RWPE2 (cell line): ENCODE results near the gene MAP3K7CL.
"Not testable (repeated sequence)": the region's sequence is repeated elsewhere in the genome, so short reads cannot be mapped to it uniquely, and the experiment has no call there.

ENCODE experiments used
- ATAC-seq: fragments of 200-7000 bp; cut with Tn5 transposase; 3 replicates; pipeline ENCODE4 v1.9.1; 2021; ENCODE audit warnings: low read depth
- DNase-seq: peaks from one replicate; pipeline ENCODE4 v3.0.0-alpha.2; 2020; ENCODE audit warnings: low spot score
- H3K27ac ChIP-seq: fragments of 450-650 bp; 2 replicates; pipeline ENCODE4 v1.5.1; 2017; ENCODE audit warnings: mild to moderate bottlenecking; ENCODE audit not compliant: poor library complexity, severe bottlenecking
- H3K27me3 ChIP-seq: fragments of 250-450 bp; sonication (Bioruptor Pico); 2 replicates; pipeline ENCODE4 v1.5.1; 2021; ENCODE audit warnings: mild to moderate bottlenecking, moderate library complexity; ENCODE audit not compliant: insufficient read depth, poor library complexity, severe bottlenecking
- H3K36me3 ChIP-seq: fragments of 250-450 bp; sonication (Bioruptor Pico); 2 replicates; pipeline ENCODE4 v1.5.1; 2020; ENCODE audit warnings: low read depth, mild to moderate bottlenecking, moderate library complexity
- H3K4me1 ChIP-seq: fragments of 250-450 bp; sonication (Bioruptor Pico); 2 replicates; pipeline ENCODE4 v1.5.1; 2021; ENCODE audit warnings: mild to moderate bottlenecking, moderate library complexity; ENCODE audit not compliant: insufficient read depth, poor library complexity, severe bottlenecking
- H3K4me3 ChIP-seq: fragments of 250-450 bp; sonication (Bioruptor Pico); 2 replicates; pipeline ENCODE4 v1.5.1; 2021; ENCODE audit warnings: mild to moderate bottlenecking, moderate library complexity; ENCODE audit not compliant: severe bottlenecking
- H3K9me3 ChIP-seq: fragments of 250-450 bp; sonication (Bioruptor Pico); 2 replicates; pipeline ENCODE4 v1.5.1; 2021; ENCODE audit warnings: mild to moderate bottlenecking, moderate library complexity; ENCODE audit not compliant: severe bottlenecking
- TF ChIP-seq, protein P1 (sequence below): fragments of 450-650 bp; IDR thresholded peaks from one replicate; pipeline ENCODE4 v1.5.1; 2017; ENCODE audit warnings: mild to moderate bottlenecking, moderate library complexity; ENCODE audit not compliant: poor library complexity, severe bottlenecking

The MAP3K7CL gene

DNA sequence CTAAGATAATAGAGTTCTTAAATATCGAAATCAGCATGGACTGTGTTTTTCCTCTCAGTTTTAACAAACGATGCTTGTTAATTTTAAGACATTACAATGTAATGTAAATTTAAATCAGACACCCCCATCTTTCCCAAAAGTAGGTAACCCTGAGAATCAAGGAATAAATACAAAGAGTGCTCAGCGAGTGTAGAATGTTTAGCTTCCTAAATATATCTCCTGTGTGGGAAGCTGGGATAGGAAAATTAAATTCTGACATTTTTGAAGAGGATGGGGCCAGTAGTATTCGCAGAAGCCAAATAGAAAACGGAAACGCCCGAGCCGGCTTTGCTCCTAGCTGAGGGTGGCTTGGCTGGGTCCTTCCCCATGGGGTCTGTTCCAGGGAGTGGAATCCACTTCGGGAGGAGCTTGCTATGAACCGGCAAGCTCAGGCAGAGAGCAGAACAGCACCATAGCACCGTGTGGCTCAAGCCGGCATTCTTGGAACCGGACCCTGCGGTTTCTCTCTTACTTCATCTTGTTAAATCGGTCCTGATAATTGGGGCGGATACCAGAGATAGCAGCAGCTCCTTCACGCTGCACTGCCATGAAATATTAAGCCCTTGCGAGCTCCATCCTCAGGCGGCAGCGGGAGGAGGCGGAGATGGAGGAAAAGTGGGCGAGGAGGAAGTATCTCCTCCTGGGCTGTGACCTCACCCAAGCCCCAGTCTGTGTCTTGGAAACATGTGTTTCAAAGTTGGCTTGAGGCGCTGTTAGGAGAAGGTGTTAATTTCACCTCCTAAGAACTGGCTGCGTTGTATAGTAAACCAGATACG, 24.9 kb downstream of the MAP3K7CL start:
- no peak for DNase-seq
- Histone ChIP-seq H3K27ac (peak overlapping the region; percentile 20), H3K9me3 (no peaks in the 10 kb centered on the region), H3K4me1 (peaks cover 26% of the 10 kb centered on the region), H3K36me3 (no peaks in the 10 kb centered on the region), H3K27me3 (no peaks in the 10 kb centered on the region), H3K4me3 (no peak overlapping the region)
- TF ChIP-seq, protein P1, sequence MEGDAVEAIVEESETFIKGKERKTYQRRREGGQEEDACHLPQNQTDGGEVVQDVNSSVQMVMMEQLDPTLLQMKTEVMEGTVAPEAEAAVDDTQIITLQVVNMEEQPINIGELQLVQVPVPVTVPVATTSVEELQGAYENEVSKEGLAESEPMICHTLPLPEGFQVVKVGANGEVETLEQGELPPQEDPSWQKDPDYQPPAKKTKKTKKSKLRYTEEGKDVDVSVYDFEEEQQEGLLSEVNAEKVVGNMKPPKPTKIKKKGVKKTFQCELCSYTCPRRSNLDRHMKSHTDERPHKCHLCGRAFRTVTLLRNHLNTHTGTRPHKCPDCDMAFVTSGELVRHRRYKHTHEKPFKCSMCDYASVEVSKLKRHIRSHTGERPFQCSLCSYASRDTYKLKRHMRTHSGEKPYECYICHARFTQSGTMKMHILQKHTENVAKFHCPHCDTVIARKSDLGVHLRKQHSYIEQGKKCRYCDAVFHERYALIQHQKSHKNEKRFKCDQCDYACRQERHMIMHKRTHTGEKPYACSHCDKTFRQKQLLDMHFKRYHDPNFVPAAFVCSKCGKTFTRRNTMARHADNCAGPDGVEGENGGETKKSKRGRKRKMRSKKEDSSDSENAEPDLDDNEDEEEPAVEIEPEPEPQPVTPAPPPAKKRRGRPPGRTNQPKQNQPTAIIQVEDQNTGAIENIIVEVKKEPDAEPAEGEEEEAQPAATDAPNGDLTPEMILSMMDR = no peak
- peak; percentile 86 for ATAC-seq

DNA sequence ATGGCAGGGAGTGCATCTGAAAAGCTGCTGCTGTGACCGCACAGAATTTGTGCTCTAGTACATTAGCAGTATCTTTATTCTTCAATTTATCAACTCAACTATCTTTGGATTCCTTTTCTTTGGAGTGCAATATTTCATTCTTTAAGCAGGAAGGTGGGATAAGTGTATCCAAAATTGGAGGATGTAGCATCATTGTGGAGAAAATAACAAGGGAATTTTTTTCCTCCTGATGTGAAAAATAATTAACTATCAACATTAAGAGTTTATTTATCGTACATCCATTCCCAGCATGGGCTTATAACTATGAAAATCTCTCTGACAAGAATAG, 25.5 kb downstream of the MAP3K7CL start:
- ATAC-seq (no peak), DNase-seq (no peak)
- Histone ChIP-seq H3K27me3 (no peaks in the 10 kb centered on the region), H3K9me3 (no peaks in the 10 kb centered on the region), H3K27ac (peak overlapping the region; percentile 20), H3K4me3 (no peak overlapping the region), H3K4me1 (peaks cover 26% of the 10 kb centered on the region), H3K36me3 (no peaks in the 10 kb centered on the region)
- TF ChIP-seq, protein P1 = no peak

DNA sequence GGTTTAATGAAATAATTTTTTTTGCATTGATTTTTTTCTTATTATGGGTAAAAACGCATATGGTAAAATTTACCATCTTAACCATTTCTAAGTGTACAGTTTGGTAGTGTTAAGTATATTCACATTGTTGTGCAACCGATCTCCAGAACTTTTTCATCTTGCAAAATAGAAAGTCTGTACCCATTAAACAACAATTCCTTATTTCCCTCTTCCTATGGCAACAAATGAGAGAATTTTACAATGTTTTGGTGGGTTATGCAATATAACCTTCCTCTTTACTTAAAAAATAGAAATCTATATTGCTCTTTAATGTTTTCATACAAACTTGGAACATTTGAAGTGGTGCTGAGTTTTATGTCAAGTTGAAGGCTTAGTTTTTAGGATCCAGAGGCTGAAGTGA, 26.6 kb downstream of the MAP3K7CL start:
- Histone ChIP-seq H3K4me3 (no peak overlapping the region), H3K36me3 (no peaks in the 10 kb centered on the region), H3K4me1 (peaks cover 26% of the 10 kb centered on the region), H3K27me3 (no peaks in the 10 kb centered on the region), H3K9me3 (no peaks in the 10 kb centered on the region), H3K27ac (no peak overlapping the region)
- TF ChIP-seq, protein P1 = no peak
- ATAC-seq (no peak), DNase-seq (no peak)

DNA sequence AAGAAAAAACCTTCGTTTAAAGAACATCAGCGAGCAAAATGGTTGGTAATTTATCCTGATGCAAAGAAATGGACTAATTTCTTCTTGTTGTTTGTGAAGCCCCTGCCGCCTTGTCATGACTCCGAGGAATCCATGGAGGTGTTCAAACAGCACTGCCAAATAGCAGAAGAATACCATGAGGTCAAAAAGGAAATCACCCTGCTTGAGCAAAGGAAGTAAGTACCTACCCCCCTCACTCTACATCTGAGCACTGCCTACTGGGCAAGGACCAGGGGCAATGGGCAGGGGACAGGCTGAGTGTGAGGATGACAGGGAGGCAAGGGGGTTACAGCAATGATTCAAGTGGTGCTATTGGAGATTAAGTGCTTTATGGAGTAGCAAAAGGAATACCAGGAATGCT, 29.4 kb downstream of the MAP3K7CL start:
- DNase-seq (no peak), ATAC-seq (no peak)
- no peak overlapping the region for H3K4me3 ChIP-seq
- H3K9me3 ChIP-seq = no peaks in the 10 kb centered on the region
- H3K27ac ChIP-seq = no peak overlapping the region
- TF ChIP-seq, protein P1 = no peak
- no peaks in the 10 kb centered on the region for H3K36me3 ChIP-seq
- H3K4me1 ChIP-seq = peaks cover 29% of the 10 kb centered on the region
- H3K27me3 ChIP-seq = no peaks in the 10 kb centered on the region

DNA sequence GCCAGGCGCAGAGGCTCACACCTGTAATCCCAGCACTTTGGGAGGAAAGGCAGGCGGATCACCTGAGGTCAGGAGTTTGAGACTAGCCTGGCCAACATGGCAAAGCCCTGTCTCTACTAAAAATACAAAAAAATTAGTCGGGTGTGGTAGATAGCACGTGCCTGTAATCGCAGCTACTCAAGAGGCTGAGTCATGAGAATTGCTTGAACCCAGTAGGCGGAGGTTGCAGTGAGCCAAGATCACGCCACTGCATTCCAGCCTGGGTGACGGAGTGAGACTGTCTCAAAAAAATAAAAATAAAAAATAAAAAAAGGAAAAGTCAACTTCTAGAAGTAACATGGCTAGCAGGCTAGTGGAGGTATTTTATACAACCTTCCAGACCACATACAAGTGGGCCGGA, 32.4 kb downstream of the MAP3K7CL start:
- not testable (repeated sequence) for H3K36me3 ChIP-seq, DNase-seq, H3K4me3 ChIP-seq, H3K27me3 ChIP-seq, H3K9me3 ChIP-seq
- Histone ChIP-seq H3K4me1 (peaks cover 27% of the 10 kb centered on the region), H3K27ac (peak overlapping the region; percentile 86)
- peak; percentile 43 for ATAC-seq
